Vagina (tissue), 2 donors: ENCODE results near the gene VIPR1.

Experiments used
- POLR2A ChIP-seq, 2 donors: fragments of 450-650 bp; IDR thresholded peaks; one replicate each; pipeline ENCODE4 v1.6.1; 2017; ENCODE audit warnings: antibody characterized with exemption in 2 of 2, mild to moderate bottlenecking in 2 of 2, moderate library complexity in 2 of 2
- POLR2AphosphoS5 ChIP-seq, 2 donors: sonication (generic); formaldehyde crosslinking; IDR thresholded peaks; one replicate each; pipeline ENCODE4 v1.9.0; 2017; ENCODE audit warnings: antibody characterized with exemption in 2 of 2, mild to moderate bottlenecking in 2 of 2, low read depth in 1 of 2; ENCODE audit not compliant: insufficient read depth in 1 of 2

DNA sequence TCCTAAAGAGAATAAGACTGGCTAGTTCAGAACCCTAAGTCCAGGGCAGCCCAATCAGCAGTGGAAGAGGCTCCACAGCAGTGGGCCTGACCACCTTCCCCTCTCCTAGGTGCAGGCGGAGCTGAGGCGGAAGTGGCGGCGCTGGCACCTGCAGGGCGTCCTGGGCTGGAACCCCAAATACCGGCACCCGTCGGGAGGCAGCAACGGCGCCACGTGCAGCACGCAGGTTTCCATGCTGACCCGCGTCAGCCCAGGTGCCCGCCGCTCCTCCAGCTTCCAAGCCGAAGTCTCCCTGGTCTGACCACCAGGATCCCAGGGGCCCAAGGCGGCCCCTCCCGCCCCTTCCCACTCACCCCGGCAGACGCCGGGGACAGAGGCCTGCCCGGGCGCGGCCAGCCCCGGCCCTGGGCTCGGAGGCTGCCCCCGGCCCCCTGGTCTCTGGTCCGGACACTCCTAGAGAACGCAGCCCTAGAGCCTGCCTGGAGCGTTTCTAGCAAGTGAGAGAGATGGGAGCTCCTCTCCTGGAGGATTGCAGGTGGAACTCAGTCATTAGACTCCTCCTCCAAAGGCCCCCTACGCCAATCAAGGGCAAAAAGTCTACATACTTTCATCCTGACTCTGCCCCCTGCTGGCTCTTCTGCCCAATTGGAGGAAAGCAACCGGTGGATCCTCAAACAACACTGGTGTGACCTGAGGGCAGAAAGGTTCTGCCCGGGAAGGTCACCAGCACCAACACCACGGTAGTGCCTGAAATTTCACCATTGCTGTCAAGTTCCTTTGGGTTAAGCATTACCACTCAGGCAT, 33.7 kb downstream of the VIPR1 start:
- TF ChIP-seq POLR2AphosphoS5 (IDR thresholded peaks at IDR 0.05; ENCODE audit: insufficient read depth in 1 of 2, low read depth in 1 of 2) (no peak), POLR2A (IDR thresholded peaks at IDR 0.05) (no peak)
